ENCODE results near the gene FAXDC2.
A peak's percentile ranks its signal among the peaks of the same experiment; 100 is the strongest.

The FAXDC2 gene

GRCh38 chr5:154850255-154851062 is at the start of gene FAXDC2:
FAXDC2 (minus strand) TSS chr5:154850603; CDS start chr5:154838178, 12,425 bp downstream.
- peak; percentile 47 for DNase-seq (ENCODE audit: low read depth, low spot score)

GRCh38 chr5:154900066-154900465 is 49.7 kb upstream of the FAXDC2 start:
- no peak for DNase-seq (ENCODE audit: low read depth, low spot score)

- peak; percentile 54 for DNase-seq (ENCODE audit: low read depth, low spot score)
Measured at GRCh38 chr5:154899151-154899816, 48.9 kb upstream of the FAXDC2 start.

GRCh38 chr5:154898210-154898609 is 47.8 kb upstream of the FAXDC2 start:
- DNase-seq (ENCODE audit: low read depth, low spot score): no peak

GRCh38 chr5:154896562-154897165 is 46.3 kb upstream of the FAXDC2 start:
- DNase-seq (ENCODE audit: low read depth, low spot score): no peak

GRCh38 chr5:154895606-154896561 is 45.5 kb upstream of the FAXDC2 start:
- DNase-seq (ENCODE audit: low read depth, low spot score): no peak

- no peak for DNase-seq (ENCODE audit: low read depth, low spot score)
Measured at GRCh38 chr5:154893381-154893780, 43.0 kb upstream of the FAXDC2 start.

GRCh38 chr5:154892369-154892771 is 42.0 kb upstream of the FAXDC2 start:
- DNase-seq (ENCODE audit: low read depth, low spot score): no peak

GRCh38 chr5:154885439-154885838 is 35.0 kb upstream of the FAXDC2 start:
- DNase-seq (ENCODE audit: low read depth, low spot score): no peak

GRCh38 chr5:154884424-154884823 is 34.0 kb upstream of the FAXDC2 start:
- DNase-seq (ENCODE audit: low read depth, low spot score): no peak

- no peak for DNase-seq (ENCODE audit: low read depth, low spot score)
Measured at GRCh38 chr5:154881986-154882385, 31.6 kb upstream of the FAXDC2 start.

GRCh38 chr5:154878642-154879335 is 28.4 kb upstream of the FAXDC2 start:
- no peak for DNase-seq (ENCODE audit: low read depth, low spot score)

GRCh38 chr5:154873791-154874331 is 23.5 kb upstream of the FAXDC2 start:
- no peak for DNase-seq (ENCODE audit: low read depth, low spot score)

- no peak for DNase-seq (ENCODE audit: low read depth, low spot score)
Measured at GRCh38 chr5:154871734-154872133, 21.3 kb upstream of the FAXDC2 start.

- no peak for DNase-seq (ENCODE audit: low read depth, low spot score)
Measured at GRCh38 chr5:154868702-154869101, 18.3 kb upstream of the FAXDC2 start.

GRCh38 chr5:154866841-154867240 is 16.4 kb upstream of the FAXDC2 start:
- DNase-seq (ENCODE audit: low read depth, low spot score): no peak

GRCh38 chr5:154865466-154866184 is 15.2 kb upstream of the FAXDC2 start:
- DNase-seq (ENCODE audit: low read depth, low spot score): no peak

GRCh38 chr5:154863291-154864080 is 13.1 kb upstream of the FAXDC2 start:
- DNase-seq (ENCODE audit: low read depth, low spot score): no peak

- no peak for DNase-seq (ENCODE audit: low read depth, low spot score)
Measured at GRCh38 chr5:154862766-154863165, 12.4 kb upstream of the FAXDC2 start.

All from brain pericyte (primary cell).